CD4-positive, alpha-beta memory T cell (primary cell): ENCODE measurements around the gene MRPL58. TPM values are rescaled to one million over a fixed set of nuclear protein-coding genes. Genes with fewer than 3 reads are reported as not detected.
A peak's percentile ranks its signal among the peaks of the same experiment; 100 is the strongest.
"Not testable (repeated sequence)": the region's sequence is repeated elsewhere in the genome, so short reads cannot be mapped to it uniquely, and the experiment has no call there.

ENCODE experiments used
- CTCF ChIA-PET: fragments of 350-600 bp; sonication (Branson Sonifier 250); formaldehyde crosslinking; loops from one replicate; lab custom pipeline; 2021; ENCODE audit warnings: inconsistent platforms; ENCODE audit not compliant: partially characterized antibody; lab: Charles Lee
- POLR2A ChIA-PET: fragments of 350-600 bp; sonication (Branson Sonifier 250); formaldehyde crosslinking; loops from one replicate; lab custom pipeline; 2021; ENCODE audit not compliant: partially characterized antibody; lab: Charles Lee
- DNase-seq, 5 donors: peaks; one replicate each; pipeline versions ENCODE4 v3.0.0 to v3.0.0-alpha.2; 2020 to 2022; ENCODE audit warnings: mixed read lengths in 1 of 5
- H3K27ac ChIP-seq: one replicate; pipeline ENCODE4 v1.7.0; 2013; ENCODE audit warnings: low read depth, low read length
- H3K27me3 ChIP-seq: 2 replicates; pipeline ENCODE4 v1.7.0; 2013; ENCODE audit warnings: mild to moderate bottlenecking, low read length, moderate library complexity; ENCODE audit not compliant: insufficient read depth
- H3K36me3 ChIP-seq: 2 replicates; pipeline ENCODE4 v1.7.0; 2013; ENCODE audit warnings: mild to moderate bottlenecking, low read length, moderate library complexity; ENCODE audit not compliant: insufficient read depth
- H3K4me1 ChIP-seq: 2 replicates; pipeline ENCODE4 v1.7.0; 2013; ENCODE audit warnings: mild to moderate bottlenecking, low read length, moderate library complexity; ENCODE audit not compliant: insufficient read depth
- H3K4me3 ChIP-seq, 2 donors: one replicate each; pipeline ENCODE4 v1.7.0; 2013; ENCODE audit warnings: low read length in 2 of 2, mild to moderate bottlenecking in 1 of 2
- H3K9me3 ChIP-seq, 2 donors: one replicate each; pipeline ENCODE4 v1.7.0; 2013; ENCODE audit warnings: low read length in 2 of 2, control low read depth in 1 of 2; ENCODE audit not compliant: control insufficient read depth in 1 of 2
- H3K27ac Mint-ChIP-seq, 7 donors: one replicate each; pipeline ENCODE4 v1.8.0; 2020 to 2021; ENCODE audit warnings: mixed read lengths in 7 of 7, mild to moderate bottlenecking in 6 of 7, inconsistent platforms in 3 of 7, moderate library complexity in 3 of 7
- H3K27me3 Mint-ChIP-seq, 2 donors: one replicate each; pipeline ENCODE4 v1.8.0; 2020 to 2021; ENCODE audit warnings: mixed read lengths in 2 of 2
- H3K36me3 Mint-ChIP-seq, 2 donors: one replicate each; pipeline ENCODE4 v1.8.0; 2020 to 2021; ENCODE audit warnings: mixed read lengths in 2 of 2, inconsistent platforms in 1 of 2, mild to moderate bottlenecking in 1 of 2
- H3K4me1 Mint-ChIP-seq, 4 donors: one replicate each; pipeline ENCODE4 v1.8.0; 2020 to 2021; ENCODE audit warnings: mixed read lengths in 4 of 4, mild to moderate bottlenecking in 1 of 4
- H3K4me3 Mint-ChIP-seq, 8 donors: one replicate each; pipeline ENCODE4 v1.8.0; 2020 to 2021; ENCODE audit warnings: mixed read lengths in 8 of 8, mild to moderate bottlenecking in 7 of 8, moderate library complexity in 6 of 8, inconsistent platforms in 3 of 8
- H3K9me3 Mint-ChIP-seq, 8 donors: one replicate each; pipeline ENCODE4 v1.8.0; 2020 to 2021; ENCODE audit warnings: mixed read lengths in 8 of 8, mild to moderate bottlenecking in 5 of 8, inconsistent platforms in 3 of 8, moderate library complexity in 1 of 8
- intact Hi-C: fragments of 100-400 bp; cut with micrococcal nuclease; formaldehyde crosslinking; loops from one replicate; pipeline ENCODE4 v1.15.1; 2023
- polyA plus RNA-seq, 2 donors: library from polyadenylated mRNA; unstranded; fragments of 300-500 nt; fragmentation: Illumina TruSeq; gene quantifications; one replicate each; pipeline ENCODE4 v1.2.3, GENCODE V29; 2021
- total RNA-seq, 2 experiments: library from RNA; stranded (reverse); gene quantifications; one replicate each; pipeline ENCODE4 v1.2.3, GENCODE V29; 2021

The MRPL58 gene
- total and polyA plus RNA-seq, 4 experiments from 2014 or later: 22.6 to 62.2 (median 41.6) TPM

GRCh38 chr17:75004371-75004770 lies 8.1 kb upstream of the MRPL58 start:
- Mint-ChIP-seq H3K27me3 (peaks cover 2% of the 10 kb centered on the region in 2 donors), H3K4me3 (no peak overlapping the region), H3K36me3 (no peaks in the 10 kb centered on the region), H3K9me3 (no peaks in the 10 kb centered on the region), H3K4me1 (no peaks in the 10 kb centered on the region), H3K27ac (no peak overlapping the region)
- ChIA-PET CTCF (interaction anchor here (1.1 to 1.5 kb wide), 2 partner anchors 8 to 42 kb away, joined by 3 to 4 read pairs; partner anchors contain the start of gene MRPL58), POLR2A (interaction anchor here (1.9 kb wide), 1 partner anchor 9 kb away, joined by 6 read pairs; no protein-coding TSS in a partner anchor)
- intact Hi-C loops: no loop called here
- Histone ChIP-seq H3K27me3 (no peaks in the 10 kb centered on the region), H3K9me3 (no peaks in the 10 kb centered on the region), H3K36me3 (no peaks in the 10 kb centered on the region), H3K4me1 (no peaks in the 10 kb centered on the region), H3K4me3 (no peak overlapping the region), H3K27ac (no peak overlapping the region)
- DNase-seq: no peak

- Mint-ChIP-seq H3K36me3 (no peaks in the 10 kb centered on the region), H3K27ac (no peak overlapping the region), H3K4me1 (no peaks in the 10 kb centered on the region), H3K27me3 (peaks cover 2% of the 10 kb centered on the region in 2 donors), H3K4me3 (no peak overlapping the region), H3K9me3 (no peaks in the 10 kb centered on the region)
- H3K4me3 ChIP-seq: no peak overlapping the region
- H3K27ac ChIP-seq: no peak overlapping the region
- CTCF ChIA-PET: interaction anchor here (0.6 to 9.5 kb wide), 3 partner anchors 20 to 43 kb away, joined by 3 to 89 read pairs (median 3); no protein-coding TSS in a partner anchor
- H3K27me3 ChIP-seq: no peaks in the 10 kb centered on the region
- intact Hi-C loops: no loop called here
- POLR2A ChIA-PET: interaction anchor here (1.0 kb wide), 1 partner anchor 17 kb away, joined by 4 read pairs; no protein-coding TSS in a partner anchor
- H3K36me3 ChIP-seq: no peaks in the 10 kb centered on the region
- no peaks in the 10 kb centered on the region for H3K9me3 ChIP-seq
- H3K4me1 ChIP-seq: no peaks in the 10 kb centered on the region
- no peak for DNase-seq
Measured at GRCh38 chr17:75005291-75005690, 7.2 kb upstream of the MRPL58 start.

- not testable (repeated sequence) for H3K4me3 ChIP-seq, H3K27me3 Mint-ChIP-seq, H3K36me3 Mint-ChIP-seq, H3K27me3 ChIP-seq, DNase-seq, H3K27ac Mint-ChIP-seq, H3K4me1 ChIP-seq, H3K27ac ChIP-seq, H3K9me3 Mint-ChIP-seq, H3K36me3 ChIP-seq, H3K4me1 Mint-ChIP-seq, H3K9me3 ChIP-seq
- intact Hi-C loops: loop anchor here (1.0 kb wide), 1 partner anchor 45 kb away; no protein-coding TSS in a partner anchor
- peak overlapping the region in 1 of 8 donors; percentile 7 for H3K4me3 Mint-ChIP-seq
- ChIA-PET CTCF (interaction anchor here (0.6 to 9.5 kb wide), 3 partner anchors 20 to 44 kb away, joined by 3 to 89 read pairs (median 3); no protein-coding TSS in a partner anchor), POLR2A (interaction anchor here (0.6 to 1.5 kb wide), 4 partner anchors 18 to 44 kb away, joined by 3 to 6 read pairs (median 4); no protein-coding TSS in a partner anchor)
Measured at GRCh38 chr17:75006084-75006483, 6.4 kb upstream of the MRPL58 start.

- no peaks in the 10 kb centered on the region for H3K36me3 Mint-ChIP-seq
- H3K4me1 ChIP-seq: peaks cover under 1% of the 10 kb centered on the region
- no peaks in the 10 kb centered on the region for H3K36me3 ChIP-seq
- DNase-seq: no peak
- POLR2A ChIA-PET: interaction anchor here (0.6 to 1.5 kb wide), 4 partner anchors 19 to 45 kb away, joined by 3 to 6 read pairs (median 3); partner anchors contain the start of gene CDR2L
- no peaks in the 10 kb centered on the region for H3K9me3 Mint-ChIP-seq
- CTCF ChIA-PET: interaction anchor here (1.2 to 9.5 kb wide), 3 partner anchors 21 to 44 kb away, joined by 3 to 89 read pairs (median 4); no protein-coding TSS in a partner anchor
- H3K4me1 Mint-ChIP-seq: peaks cover 0 to under 1% (median 0%) of the 10 kb centered on the region in 4 donors
- no peak overlapping the region for H3K27ac ChIP-seq
- peaks cover 2% of the 10 kb centered on the region in 2 donors for H3K27me3 Mint-ChIP-seq
- no peak overlapping the region for H3K27ac Mint-ChIP-seq
- no peak overlapping the region for H3K4me3 ChIP-seq
- no peak overlapping the region for H3K4me3 Mint-ChIP-seq
- no peaks in the 10 kb centered on the region for H3K9me3 ChIP-seq
- H3K27me3 ChIP-seq: no peaks in the 10 kb centered on the region
- intact Hi-C loops: loop anchor here (1.0 kb wide), 1 partner anchor 45 kb away; no protein-coding TSS in a partner anchor
Measured at GRCh38 chr17:75006653-75007052, 5.8 kb upstream of the MRPL58 start.

GRCh38 chr17:75008373-75008772 lies 4.1 kb upstream of the MRPL58 start:
- POLR2A ChIA-PET: no interaction called here
- DNase-seq: no peak
- CTCF ChIA-PET: interaction anchor here (5.5 to 9.5 kb wide), 2 partner anchors 46 to 50 kb away, joined by 28 to 89 read pairs; no protein-coding TSS in a partner anchor
- Mint-ChIP-seq H3K36me3 (peaks cover 0 to 5% of the 10 kb centered on the region in 2 donors), H3K4me1 (peaks cover 5 to 17% (median 13%) of the 10 kb centered on the region in 4 donors), H3K27ac (no peak overlapping the region), H3K9me3 (no peaks in the 10 kb centered on the region), H3K27me3 (peaks cover 2% of the 10 kb centered on the region in 2 donors), H3K4me3 (no peak overlapping the region)
- intact Hi-C loops: no loop called here
- no peaks in the 10 kb centered on the region for H3K9me3 ChIP-seq
- H3K4me1 ChIP-seq: peaks cover 12% of the 10 kb centered on the region
- no peaks in the 10 kb centered on the region for H3K27me3 ChIP-seq
- H3K27ac ChIP-seq: no peak overlapping the region
- H3K36me3 ChIP-seq: no peaks in the 10 kb centered on the region
- no peak overlapping the region for H3K4me3 ChIP-seq

DNA sequence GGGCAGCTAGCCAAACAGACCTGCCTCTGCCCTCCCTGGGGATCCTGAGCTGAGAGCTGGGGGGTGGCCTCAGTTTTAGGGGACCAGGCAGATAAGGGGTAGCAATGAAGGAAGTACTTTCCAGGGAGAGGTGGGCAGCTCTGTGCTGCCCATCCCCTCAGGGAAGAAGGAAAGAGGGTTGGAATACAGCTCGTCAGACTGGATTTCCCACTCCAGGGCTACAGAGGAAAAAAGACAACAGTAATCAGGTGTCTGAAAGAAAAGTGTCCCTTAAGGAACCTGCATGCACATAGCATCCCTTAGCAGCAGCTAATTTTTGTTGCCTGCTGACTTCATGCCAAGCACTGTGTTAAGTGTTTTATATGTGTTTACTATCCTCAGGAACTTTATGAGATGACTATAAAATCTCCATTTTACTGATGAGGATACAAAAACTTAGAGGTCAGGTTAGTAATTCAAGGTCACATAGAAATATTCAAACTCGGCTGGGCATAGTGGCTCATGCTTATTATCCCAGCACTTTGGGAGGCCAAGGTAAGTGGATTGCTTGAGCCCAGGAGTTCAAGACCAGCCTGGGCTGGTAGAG lies 3.2 kb upstream of the MRPL58 start:
- H3K36me3 ChIP-seq: no peaks in the 10 kb centered on the region
- Mint-ChIP-seq H3K27me3 (peaks cover 2% of the 10 kb centered on the region in 2 donors), H3K4me3 (no peak overlapping the region), H3K27ac (no peak overlapping the region), H3K4me1 (peaks cover 11 to 25% (median 19%) of the 10 kb centered on the region in 4 donors), H3K9me3 (peaks cover 0 to 2% (median 0%) of the 10 kb centered on the region in 8 donors), H3K36me3 (peaks cover 3 to 5% of the 10 kb centered on the region in 2 donors)
- intact Hi-C loops: no loop called here
- ChIA-PET POLR2A (interaction anchor here (0.7 kb wide), 1 partner anchor 26 kb away, joined by 3 read pairs; no protein-coding TSS in a partner anchor), CTCF (interaction anchor here (1.0 to 9.5 kb wide), 3 partner anchors 24 to 51 kb away, joined by 3 to 89 read pairs (median 28); no protein-coding TSS in a partner anchor)
- no peak for DNase-seq
- no peaks in the 10 kb centered on the region for H3K27me3 ChIP-seq
- H3K4me1 ChIP-seq: peaks cover 19% of the 10 kb centered on the region
- no peaks in the 10 kb centered on the region for H3K9me3 ChIP-seq
- no peak overlapping the region for H3K27ac ChIP-seq
- H3K4me3 ChIP-seq: no peak overlapping the region
